Activated CD4-positive, alpha-beta T cell treated with anti-CD3 and anti-CD28 coated beads, Interleukin-2, amount 50 U/mL, for 1 hour (primary cell): ENCODE results near the gene SLC2A3.
"Not testable (repeated sequence)": the region's sequence is repeated elsewhere in the genome, so short reads cannot be mapped to it uniquely, and the experiment has no call there.

Source experiments
- DNase-seq: peaks from one replicate; pipeline ENCODE4 v3.0.0-alpha.2; 2020

The SLC2A3 gene

DNA sequence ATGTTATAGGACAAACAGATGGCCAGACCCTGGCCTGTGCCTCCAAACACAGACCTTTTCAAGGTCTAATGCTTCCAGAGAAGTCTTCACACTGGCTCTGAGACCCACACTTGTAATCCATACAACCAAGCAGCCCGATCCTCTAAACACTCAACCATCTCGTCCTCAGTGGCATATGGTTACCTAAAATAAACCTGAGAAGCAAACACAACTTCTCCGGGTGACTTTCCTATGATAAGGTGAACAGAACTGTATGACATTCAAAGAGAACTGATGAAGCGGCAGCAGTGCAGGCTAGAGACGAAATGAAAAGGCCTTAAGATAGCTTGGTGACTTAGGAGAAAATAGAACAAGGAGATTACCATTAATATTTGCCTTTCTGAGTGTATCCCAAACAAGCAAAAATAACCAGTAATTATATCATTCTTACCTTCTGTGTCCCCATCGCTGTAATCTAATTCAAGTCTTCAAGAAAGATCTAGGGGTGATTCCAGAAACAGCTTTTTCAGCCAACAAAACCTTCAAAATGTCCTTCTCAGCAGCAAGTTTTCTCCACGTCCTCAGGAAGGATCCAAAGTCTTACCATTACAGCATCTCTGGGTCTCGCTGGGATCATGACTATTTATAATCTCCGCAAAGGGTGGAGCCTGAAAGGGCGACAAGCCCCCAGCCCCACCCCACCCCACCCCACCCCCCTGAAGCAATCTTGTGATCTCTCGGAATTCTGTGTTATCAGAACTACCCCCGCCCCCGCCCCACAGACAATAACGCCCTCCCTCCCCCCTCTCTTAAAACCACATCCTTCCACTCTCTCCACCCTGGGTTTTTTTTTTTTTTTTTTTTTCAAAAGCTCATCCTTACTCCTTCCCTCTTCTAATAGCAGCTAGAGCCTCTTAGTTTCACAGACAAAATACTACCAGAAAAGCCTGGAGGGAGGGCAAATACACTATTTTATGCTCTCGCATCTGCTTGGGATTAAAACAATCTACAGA, at the start of gene SLC2A3:
Gene SLC2A3 (minus strand): TSS at position 598 of the 992 bp plus-strand sequence. CDS start 153 bp downstream, at position 445.
- DNase-seq = peak; percentile 69

GRCh38 chr12:7984900-7985299, 48.9 kb upstream of the SLC2A3 start:
- DNase-seq = no peak

GRCh38 chr12:7983460-7983859, 47.5 kb upstream of the SLC2A3 start:
- DNase-seq = not testable (repeated sequence)

DNA sequence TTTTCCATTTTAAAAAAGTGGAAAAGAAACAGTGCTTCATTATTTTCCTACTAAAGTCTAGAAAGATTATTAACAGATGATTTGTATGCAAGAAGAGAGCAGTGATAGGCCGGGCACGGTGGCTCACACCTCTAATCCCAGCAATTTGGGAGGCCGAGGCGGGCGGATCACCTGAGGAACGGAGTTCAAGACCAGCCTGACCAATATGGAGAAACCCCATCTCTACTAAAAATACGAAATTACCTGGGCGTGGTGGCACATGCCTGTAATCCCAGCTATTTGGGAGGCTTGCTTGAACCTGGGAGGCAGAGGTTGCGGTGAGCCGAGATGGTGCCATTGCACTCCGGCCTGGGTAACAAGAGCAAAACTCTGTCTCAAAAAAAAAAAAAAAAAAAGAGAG, 47.0 kb upstream of the SLC2A3 start:
- not testable (repeated sequence) for DNase-seq

- not testable (repeated sequence) for DNase-seq
These were observed 46.3 kb upstream of the SLC2A3 start for GRCh38 chr12:7982332-7982735.

DNA sequence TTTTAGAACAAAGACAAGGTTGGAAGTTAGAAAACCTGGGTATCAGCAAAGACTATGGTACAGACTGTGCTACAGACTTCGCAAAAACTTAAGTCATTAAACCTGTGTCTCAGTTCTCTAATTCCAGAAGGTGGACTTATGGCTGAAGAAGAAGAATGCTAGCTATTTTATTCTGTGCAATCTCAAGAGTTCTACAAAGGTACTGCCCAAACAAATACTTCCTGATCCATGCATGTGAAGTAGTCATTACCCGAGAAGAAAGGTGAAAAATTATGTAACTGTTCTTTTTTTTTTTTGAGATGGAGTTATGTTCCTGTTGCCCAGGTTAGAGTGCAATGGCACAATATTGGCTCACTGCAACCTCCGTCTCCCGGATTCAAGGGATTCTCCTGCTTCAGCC, 45.5 kb upstream of the SLC2A3 start:
- no peak for DNase-seq

DNA sequence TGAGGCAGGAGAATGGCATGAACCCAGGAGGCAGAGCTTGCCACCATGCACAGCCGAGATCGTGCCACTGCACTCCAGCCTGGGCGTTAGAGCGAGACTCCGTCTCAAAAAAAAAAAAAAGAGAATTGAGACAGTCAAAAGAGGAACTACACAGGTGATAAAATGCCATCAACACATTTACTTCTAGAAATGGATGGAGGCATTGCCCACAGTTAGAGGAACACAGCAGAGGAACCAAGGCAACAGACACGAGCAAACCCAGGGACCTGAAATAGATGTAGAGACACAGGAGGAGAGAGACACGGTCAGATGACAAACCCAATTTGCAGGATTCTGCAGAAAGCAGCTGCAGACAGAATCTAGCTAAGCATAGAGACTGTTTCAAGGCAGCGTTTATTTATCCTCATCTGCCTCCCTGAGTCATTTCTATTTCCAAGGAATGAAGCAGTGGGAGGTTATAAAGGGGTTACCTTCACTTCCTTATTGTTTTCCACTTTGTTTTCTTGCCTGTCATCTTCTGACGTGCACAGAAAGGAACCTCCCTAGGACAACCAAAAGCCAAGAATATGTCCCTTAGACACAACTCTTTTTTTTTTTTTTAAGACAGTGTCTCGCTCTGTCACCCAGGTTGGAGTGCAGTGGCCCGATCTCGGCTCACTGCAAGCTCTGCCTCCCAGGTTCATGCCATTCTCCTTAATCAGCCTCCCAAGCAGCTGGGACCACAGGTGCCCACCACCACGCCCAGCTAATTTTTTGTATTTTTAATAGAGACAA, 41.6 kb upstream of the SLC2A3 start:
- not testable (repeated sequence) for DNase-seq

GRCh38 chr12:7973457-7973825, 37.5 kb upstream of the SLC2A3 start:
- no peak for DNase-seq

DNA sequence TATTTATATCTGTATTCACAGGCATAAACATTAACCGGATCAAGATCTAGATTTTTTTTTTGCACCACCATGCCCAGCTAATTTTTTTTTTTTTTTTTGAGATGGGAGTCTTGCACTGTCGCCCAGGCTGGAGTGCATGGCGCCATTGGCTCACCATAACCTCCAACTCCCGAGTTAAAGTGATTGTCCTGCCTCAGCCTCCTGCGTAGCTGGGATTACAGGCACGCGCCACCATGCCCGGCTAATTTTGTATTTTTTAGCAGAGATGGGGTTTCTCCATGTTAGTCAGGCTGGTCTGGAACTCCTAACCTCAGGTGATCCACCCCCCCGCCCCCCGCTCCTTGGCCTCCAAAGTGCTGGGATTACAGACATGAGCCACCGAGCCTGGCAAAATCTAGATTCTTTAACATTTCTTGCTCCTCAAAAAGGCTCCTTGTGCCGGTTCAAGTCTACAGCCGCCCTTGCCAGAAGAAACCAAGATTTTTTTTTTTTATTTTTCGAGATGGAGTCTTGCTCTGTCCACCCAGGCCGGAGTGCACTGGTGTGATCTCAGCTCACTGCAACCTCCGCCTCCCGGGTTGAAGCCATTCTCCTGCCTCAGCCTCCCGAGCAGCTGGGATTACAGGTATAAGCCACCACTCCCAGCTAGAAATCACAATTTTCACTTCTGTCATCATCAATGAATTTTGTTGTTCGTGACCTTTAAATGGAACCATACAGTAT, 36.9 kb upstream of the SLC2A3 start:
- DNase-seq = no peak

DNA sequence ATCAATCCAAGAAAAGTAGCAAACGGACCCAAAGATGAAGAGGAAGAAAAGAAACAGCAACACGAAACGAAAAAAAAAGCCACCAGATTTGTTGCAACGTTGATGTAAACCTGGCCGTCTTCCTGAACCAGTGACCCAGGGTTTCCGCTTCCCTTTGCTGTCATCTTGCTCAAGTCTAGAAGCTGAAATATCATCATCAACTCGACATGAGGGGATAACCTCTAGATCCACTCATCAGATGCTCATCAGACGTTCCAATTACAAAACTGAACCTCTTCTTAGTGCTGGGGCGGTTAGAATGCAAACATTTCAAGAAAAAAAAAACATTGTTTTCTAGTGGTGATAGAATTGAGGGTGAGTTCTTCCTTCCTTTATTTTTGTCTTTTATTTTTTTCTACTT, 36.3 kb upstream of the SLC2A3 start:
- DNase-seq = not testable (repeated sequence)

- not testable (repeated sequence) for DNase-seq
These were observed 35.8 kb upstream of the SLC2A3 start for GRCh38 chr12:7971765-7972164.

GRCh38 chr12:7970475-7971252, 34.7 kb upstream of the SLC2A3 start:
- peak; percentile 81 for DNase-seq

GRCh38 chr12:7966563-7966962, 30.6 kb upstream of the SLC2A3 start:
- no peak for DNase-seq

GRCh38 chr12:7964669-7965068, 28.7 kb upstream of the SLC2A3 start:
- not testable (repeated sequence) for DNase-seq

DNA sequence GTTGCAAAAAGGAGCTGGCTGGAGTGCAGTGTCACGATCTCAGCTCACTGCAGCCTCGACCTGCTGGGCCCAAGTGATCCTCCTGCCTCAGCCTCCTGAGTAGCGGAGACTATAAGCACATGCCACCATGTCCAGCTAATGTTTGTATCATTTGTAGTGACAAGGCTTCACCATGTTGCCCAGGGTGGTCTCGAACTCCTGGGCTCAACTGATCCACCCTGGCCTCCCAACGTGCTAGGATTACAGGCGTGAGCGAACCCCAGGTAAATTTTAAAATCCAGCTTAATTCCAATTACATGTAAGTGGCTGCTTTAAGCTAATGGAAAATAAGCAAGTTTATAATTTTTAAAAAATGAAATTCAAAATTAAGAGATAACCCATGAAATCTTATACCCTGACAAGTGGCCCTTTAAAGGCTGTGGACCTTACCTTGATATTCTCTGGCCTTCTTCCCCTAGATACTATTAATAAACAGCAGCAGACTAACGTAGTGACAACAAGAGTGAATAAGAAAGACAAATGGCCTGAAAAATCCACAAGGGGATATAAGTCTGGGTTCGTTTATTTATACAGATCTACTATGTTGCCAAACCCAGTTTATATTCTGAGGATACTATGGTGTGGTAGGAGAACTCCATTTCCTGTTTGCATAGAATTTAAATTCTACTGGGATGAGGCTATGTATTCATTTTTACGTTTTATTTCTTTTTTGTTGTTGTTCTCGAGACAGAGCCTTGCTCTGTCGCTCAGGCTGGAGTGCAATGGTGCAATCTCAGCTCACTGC, 25.6 kb upstream of the SLC2A3 start:
- DNase-seq = no peak

DNA sequence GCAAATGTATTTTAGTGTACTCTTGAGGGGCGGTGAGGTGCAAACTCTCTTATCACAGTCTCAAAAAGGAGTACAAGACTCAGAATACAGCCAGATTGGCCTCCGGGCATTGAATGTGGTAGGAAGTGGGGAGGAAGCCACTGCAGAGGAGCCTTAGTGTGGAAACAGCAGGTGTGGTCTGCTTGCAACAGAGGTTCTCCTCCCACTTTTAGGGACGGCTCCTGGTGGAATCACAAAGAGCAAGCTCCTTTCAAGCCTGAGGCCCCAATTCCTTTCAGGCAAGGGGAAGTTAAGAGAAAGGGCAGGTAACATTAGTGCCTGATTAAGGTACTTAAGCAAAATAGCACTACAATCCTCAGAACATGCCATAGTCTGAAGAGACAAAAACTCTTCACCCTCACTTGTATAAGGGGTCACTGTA, 23.7 kb upstream of the SLC2A3 start:
- peak; percentile 30 for DNase-seq

- no peak for DNase-seq
These were observed 23.3 kb upstream of the SLC2A3 start for GRCh38 chr12:7959278-7959677.

- not testable (repeated sequence) for DNase-seq
These were observed 18.9 kb upstream of the SLC2A3 start for GRCh38 chr12:7954877-7955276.

GRCh38 chr12:7954418-7954817, 18.4 kb upstream of the SLC2A3 start:
- not testable (repeated sequence) for DNase-seq

DNA sequence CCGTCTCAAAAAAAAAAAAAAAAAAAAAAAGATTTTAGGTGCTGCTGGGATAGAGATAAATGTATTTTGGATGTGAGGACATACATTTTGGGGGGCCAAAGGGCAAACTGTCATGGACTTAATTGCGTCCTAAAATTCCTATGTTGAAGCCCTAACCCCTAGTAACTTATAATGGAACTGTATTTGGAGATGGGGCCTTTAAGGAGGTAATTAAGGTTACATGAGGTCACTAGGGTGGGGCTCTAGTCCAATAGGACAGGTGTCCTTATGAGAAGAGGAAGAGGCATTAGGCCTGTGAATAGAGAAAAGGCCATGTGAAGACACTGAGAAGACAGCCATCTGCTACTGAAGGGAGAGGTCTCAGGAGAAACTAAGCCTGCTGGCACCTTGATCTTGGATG, 17.9 kb upstream of the SLC2A3 start:
- not testable (repeated sequence) for DNase-seq

DNA sequence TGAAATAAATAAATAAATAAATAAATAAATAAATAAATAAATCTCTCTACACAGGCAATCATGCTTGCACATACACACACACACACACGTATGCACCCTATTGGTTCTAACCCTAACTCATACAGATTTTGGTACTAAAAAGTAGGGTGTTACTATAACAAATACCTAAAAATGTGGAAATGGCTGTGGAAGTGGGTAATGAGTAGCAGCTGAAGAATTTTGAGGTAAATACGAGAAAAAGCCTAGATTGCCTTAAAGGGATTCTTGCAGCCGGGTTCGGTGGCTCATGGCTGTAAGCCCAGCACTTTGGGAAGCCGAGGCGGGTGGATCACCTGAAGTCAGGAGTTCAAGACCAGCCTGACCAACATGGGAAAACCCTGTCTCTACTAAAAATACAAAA, 15.7 kb upstream of the SLC2A3 start:
- no peak for DNase-seq
